ENCODE data around the gene MLIP.
"Not testable (repeated sequence)": the region's sequence is repeated elsewhere in the genome, so short reads cannot be mapped to it uniquely, and the experiment has no call there.

The MLIP gene

DNA sequence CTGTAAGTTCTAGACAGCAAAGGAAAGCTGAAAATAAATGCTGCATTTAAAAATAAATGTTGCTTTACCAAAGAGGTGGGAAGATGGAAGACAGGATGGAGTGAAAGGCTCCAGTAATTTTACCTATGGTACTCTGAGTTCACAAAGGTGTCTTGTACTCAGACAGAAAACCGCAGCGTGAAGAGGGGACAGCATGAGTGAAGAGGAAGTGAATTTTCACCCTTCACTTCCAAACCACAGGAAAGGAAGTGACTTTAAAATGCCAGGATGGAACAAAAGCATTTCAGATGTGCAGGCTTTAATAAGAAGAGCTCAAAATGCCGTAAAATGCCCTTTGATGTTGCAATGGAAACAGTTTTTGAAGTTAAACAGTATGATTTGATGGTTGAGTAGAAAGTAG is 105.8 kb downstream of the MLIP start:
- no peak for DNase-seq (ENCODE audit: low read depth)

DNA sequence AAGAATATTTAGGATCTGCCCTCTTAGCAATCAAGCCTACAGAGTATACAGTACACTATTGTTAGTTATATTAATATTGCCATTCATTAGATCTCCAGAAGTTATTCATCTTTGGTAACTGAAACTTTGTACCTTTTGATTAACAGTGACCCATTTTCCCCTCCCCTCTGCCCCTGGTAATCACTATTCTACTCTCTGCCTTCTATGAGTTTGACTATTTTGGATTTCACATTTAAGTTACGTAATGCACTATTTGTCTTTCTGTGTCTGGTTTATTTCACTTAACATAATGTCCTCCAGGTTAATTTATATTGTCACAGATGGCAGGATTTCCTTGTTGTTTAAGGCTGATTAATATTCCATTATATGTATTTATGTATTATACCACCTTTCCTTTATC is 111.0 kb downstream of the MLIP start:
- no peak for DNase-seq (ENCODE audit: low read depth)

DNA sequence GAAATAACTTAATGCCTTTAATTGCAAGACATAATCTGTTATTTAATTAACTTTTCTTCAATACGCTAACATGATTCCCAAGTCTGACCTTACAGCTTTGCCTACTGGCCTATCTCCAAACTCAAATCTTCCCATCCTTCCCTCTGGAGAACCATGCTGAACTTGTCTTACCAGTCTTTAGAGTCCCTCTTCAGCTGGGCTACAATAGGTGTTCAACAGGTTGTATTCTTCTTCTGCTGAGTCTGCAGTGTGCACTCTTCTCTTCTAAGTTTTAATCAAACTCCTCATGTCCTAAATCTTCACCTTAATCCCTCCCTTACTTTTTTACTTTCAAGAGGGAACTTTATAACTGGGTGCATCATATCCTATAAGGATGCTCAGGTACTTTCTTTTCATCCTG is 121.5 kb downstream of the MLIP start:
- no peak for DNase-seq (ENCODE audit: low read depth)

DNA sequence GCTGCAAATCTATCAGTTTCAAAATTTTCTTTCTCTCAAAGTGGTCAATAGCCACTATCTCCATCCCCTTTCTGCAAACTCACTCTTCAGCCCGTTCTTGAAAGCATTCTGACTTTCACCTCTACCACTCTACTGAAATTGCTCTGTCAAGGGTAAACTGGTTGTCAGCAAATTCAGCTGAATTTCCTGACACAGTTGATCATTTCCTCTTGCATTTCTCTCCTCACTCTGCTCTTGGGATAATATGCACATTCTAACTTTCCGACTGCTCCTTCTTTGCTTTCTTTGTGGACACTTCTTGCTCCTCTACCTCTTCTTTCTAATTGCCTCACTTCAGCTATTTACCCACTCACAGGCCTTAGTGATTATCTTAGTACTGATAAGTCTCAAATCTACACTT is 123.3 kb downstream of the MLIP start:
- DNase-seq (ENCODE audit: low read depth) = no peak

DNA sequence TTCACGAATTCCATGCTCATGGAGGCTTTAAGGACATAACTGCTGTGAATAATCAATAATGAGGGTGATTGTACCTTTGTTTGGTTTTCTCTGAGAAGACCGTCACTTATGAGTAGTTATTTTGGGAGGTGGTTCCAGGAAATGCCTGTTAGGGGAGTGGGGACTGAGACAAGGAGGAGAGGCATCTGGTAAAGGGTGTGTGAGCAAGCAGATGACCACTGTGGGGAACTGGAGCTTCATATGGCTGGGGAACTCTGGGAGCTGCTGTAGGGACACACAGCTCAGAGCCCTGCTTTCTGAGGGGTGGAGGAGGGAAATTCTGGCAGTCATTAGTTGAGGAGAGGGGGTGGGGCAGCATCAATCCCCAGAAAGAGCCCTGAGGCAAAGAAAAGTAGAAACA is 125.7 kb downstream of the MLIP start:
- DNase-seq (ENCODE audit: low read depth) = no peak

DNA sequence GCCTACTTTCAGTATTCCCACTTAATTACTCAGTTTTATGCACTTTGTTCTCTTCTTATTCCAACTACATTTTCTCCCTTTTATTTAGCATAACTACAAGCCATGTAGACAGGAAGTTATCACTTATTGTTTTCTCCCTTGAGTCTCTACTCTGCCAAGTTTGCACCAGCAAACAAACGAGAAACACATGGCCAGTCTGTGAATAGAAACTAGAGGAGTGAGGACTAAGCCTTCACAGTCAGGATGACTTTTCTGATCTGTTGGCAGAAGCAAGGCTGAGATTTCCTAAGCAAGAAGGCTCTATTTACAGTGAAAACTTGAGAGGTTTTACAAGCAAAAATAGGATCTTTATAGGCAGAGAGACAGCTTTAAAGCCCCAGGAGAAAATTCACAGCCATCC is 127.2 kb downstream of the MLIP start:
- DNase-seq (ENCODE audit: low read depth) = no peak

- no peak for DNase-seq (ENCODE audit: low read depth)
Observed at GRCh38 chr6:54243699-54244098, 132.5 kb downstream of the MLIP start.

GRCh38 chr6:54244430-54244829 is 133.2 kb downstream of the MLIP start:
- no peak for DNase-seq (ENCODE audit: low read depth)

- no peak for DNase-seq (ENCODE audit: low read depth)
Observed at GRCh38 chr6:54245265-54245664, 134.0 kb downstream of the MLIP start.

GRCh38 chr6:54248319-54248718 is 137.1 kb downstream of the MLIP start:
- no peak for DNase-seq (ENCODE audit: low read depth)

- no peak for DNase-seq (ENCODE audit: low read depth)
Observed at GRCh38 chr6:54248994-54249393, 137.8 kb downstream of the MLIP start.

DNA sequence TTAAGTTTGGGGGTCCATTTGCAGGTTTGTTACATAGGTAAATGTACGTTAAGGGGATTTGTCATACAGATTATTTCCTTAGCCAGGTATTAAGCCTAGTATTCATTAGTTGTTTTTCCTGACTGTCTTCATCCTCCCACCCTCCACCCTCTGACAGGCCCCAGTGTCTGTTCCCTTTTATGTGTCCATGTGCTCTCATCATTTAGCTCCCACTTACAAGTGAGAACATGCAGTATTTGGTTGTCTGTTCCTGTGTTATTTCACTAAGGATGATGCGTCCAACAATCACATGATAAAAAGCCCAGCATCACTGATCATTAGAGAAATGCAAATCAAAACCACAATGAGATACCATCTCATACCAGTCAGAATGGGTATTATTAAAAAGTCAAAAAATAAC is 138.6 kb downstream of the MLIP start:
- not testable (repeated sequence) for DNase-seq (ENCODE audit: low read depth)

GRCh38 chr6:54252496-54252895 is 141.3 kb downstream of the MLIP start:
- DNase-seq (ENCODE audit: low read depth) = no peak

GRCh38 chr6:54252916-54253315 is 141.7 kb downstream of the MLIP start:
- DNase-seq (ENCODE audit: low read depth) = no peak

- no peak for DNase-seq (ENCODE audit: low read depth)
Observed at GRCh38 chr6:54254886-54255285, 143.6 kb downstream of the MLIP start.

DNA sequence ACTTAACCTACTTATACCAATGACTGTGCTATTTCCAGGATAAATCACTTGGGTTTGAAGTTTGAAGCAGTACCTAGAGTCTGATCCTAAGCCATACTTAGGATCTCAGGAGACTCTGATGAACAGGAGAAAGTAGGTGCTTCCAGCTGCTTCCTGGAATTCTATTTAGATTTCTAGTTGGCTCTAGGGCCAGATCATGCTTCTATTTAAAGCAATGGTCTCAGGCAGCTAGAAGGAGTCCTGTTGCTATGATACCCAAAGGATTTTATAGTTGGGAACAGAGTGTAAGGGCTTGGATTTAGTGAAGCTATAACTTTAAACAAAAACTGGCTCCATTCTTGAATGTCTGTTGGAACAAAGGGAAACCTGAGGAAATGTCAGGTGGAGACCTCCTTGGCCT is 144.6 kb downstream of the MLIP start:
- DNase-seq (ENCODE audit: low read depth) = no peak

DNA sequence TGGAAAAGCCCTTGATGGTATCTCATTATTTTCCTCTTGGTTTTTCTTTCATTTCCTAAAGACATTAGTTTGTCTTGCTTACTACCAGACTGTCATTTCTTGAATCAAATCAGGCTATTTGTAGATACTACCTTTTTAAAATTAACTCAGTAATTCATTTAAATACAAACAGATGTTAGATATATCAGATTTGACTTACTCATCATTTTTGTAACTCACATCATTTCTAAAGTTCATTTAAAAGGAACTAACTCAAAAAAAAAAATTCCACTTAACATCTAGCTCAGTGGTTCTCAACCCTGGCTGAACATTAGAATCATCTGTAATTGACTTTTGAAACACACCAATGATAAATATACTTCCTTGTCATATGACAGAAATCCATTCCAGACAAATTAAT is 148.8 kb downstream of the MLIP start:
- no peak for DNase-seq (ENCODE audit: low read depth)

GRCh38 chr6:54262499-54262898 is 151.3 kb downstream of the MLIP start:
- no peak for DNase-seq (ENCODE audit: low read depth)

- no peak for DNase-seq (ENCODE audit: low read depth)
Observed at GRCh38 chr6:54262971-54263370, 151.7 kb downstream of the MLIP start.

GRCh38 chr6:54264581-54265272 is 153.5 kb downstream of the MLIP start:
- DNase-seq (ENCODE audit: low read depth) = no peak

GRCh38 chr6:54266400-54266923 is 155.2 kb downstream of the MLIP start:
- no peak for DNase-seq (ENCODE audit: low read depth)

DNA sequence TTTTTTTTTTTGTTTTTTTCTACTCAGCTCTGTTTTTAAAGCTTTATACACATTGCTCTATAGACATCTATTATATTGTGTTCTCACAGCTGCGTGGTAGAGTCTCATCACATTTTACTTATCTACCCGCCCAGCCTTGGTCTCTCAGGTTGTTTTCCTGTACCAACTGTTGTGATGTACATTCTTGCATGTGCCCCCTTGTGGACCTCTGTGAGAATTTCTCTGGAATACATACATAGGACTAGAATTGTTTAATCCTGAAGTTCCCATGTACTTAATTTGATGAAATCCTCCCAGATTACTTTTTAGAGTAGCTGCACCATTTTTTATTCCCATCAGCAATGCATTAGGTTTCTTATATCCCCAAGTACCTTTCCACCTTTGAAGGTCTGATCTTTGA is 156.6 kb downstream of the MLIP start:
- DNase-seq (ENCODE audit: low read depth) = no peak

DNA sequence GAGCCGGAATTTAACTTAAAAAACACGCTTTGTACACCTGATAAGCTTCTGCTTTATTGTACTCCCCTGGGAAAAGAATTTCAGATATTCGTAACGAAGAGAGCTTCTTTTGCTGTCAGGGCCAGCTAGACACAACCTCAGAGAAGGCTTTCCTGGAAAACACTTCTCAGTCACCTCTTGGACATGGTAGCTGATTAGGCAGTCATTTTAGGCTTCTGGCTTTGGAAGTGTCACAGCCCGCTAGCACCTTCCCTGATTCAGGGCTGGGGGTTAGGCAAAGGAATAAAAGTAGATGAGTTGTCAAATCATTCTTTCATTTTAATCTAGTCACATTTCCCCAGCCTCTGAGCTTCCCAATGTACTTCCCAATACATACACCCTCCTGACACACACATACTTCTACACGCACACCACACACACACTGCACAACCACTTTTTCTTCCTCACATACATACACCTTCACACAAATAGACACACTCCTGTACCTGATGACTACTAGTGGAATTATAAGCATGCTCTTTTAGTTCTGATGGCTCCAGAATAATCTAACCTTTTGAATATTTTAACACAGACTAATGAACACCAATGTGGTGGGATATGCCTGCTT is 162.1 kb downstream of the MLIP start:
- no peak for DNase-seq (ENCODE audit: low read depth)

DNA sequence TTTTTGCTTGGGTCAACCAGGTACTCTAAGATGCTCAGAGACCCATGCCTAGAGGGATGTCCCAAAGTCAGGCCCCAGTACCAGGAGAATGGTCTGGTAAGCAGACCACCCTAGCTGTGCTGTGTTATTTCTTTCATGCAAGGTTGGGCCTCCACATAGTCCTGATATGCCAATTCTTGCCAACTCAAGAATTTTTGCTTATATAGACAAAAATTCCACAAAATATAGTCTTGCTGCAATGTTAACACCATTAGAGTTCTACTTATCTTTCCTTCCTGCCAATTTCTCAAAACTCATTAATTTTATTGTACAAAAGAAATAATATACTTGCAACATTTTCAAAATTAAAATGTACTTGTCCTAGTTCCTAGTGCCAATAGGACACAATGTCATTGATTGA is 163.1 kb downstream of the MLIP start:
- DNase-seq (ENCODE audit: low read depth) = no peak

Measured in stimulated activated CD8-positive, alpha-beta memory T cell treated with anti-CD3 and anti-CD28 coated beads, Interleukin-15, amount 100 ng/mL, for 24 hours (primary cell).